Endothelial cell of umbilical vein (primary cell): ENCODE measurements around the gene SBDS. TPM values are rescaled to one million over a fixed set of nuclear protein-coding genes. Genes with fewer than 3 reads are reported as not detected.
"Not testable (repeated sequence)": the region's sequence is repeated elsewhere in the genome, so short reads cannot be mapped to it uniquely, and the experiment has no call there.

Source experiments
- Bru-seq: library from RNA; stranded (reverse); fragments of 400-500 nt; gene quantifications from one replicate; lab custom pipeline; 2021; lab: Mats Ljungman, UMichigan
- BruChase-seq, 2 experiments: library from RNA; stranded (reverse); fragments of 400-500 nt; gene quantifications; one replicate each; lab custom pipeline; 2021; lab: Mats Ljungman, UMichigan
- BruUV-seq: library from RNA; stranded (reverse); fragments of 400-500 nt; replicated peaks from 2 replicates; lab custom pipeline; 2021; lab: Mats Ljungman, UMichigan
- CTCF ChIA-PET: fragments of 300-600, 350-600 bp; sonication (Branson Sonifier 250); formaldehyde crosslinking; loops from one replicate; lab custom pipeline; 2021; ENCODE audit warnings: antibody characterized with exemption, inconsistent platforms; lab: Charles Lee
- POLR2A ChIA-PET: fragments of 300-600, 350-600 bp; sonication (Branson Sonifier 250); formaldehyde crosslinking; loops from one replicate; lab custom pipeline; 2021; ENCODE audit warnings: antibody characterized with exemption, inconsistent platforms; lab: Charles Lee
- DNase-seq: peaks from one replicate; pipeline ENCODE4 v3.0.0-alpha.2; 2011; ENCODE audit warnings: low read depth, low spot score
- FAIRE-seq: peaks from 2 replicates; lab custom pipeline; 2011; peaks lifted over from hg19 to GRCh38; lab: Jason Lieb, UNC
- H2AFZ ChIP-seq: 2 replicates; pipeline ENCODE4 v1.6.0; 2012; ENCODE audit warnings: low read depth, low read length, control low read depth, inconsistent platforms
- H3K27ac ChIP-seq: 2 replicates; pipeline ENCODE4 v1.5.1; 2011; ENCODE audit warnings: low read depth, mild to moderate bottlenecking, control low read depth, low read length, moderate library complexity; ENCODE audit not compliant: insufficient read depth
- H3K27me3 ChIP-seq, 2 experiments: 2 replicates each; pipeline versions ENCODE4 v1.6.0 to v1.6.1; 2011; ENCODE audit warnings: low read length in 2 of 2, mixed read lengths in 1 of 2; ENCODE audit not compliant: control insufficient read depth in 2 of 2, insufficient read depth in 2 of 2
- H3K36me3 ChIP-seq, 2 experiments: 2 replicates in 1 of 2; 3 replicates in 1 of 2; pipeline ENCODE4 v1.5.1; 2011; ENCODE audit warnings: low read length in 2 of 2, mild to moderate bottlenecking in 1 of 2, moderate library complexity in 1 of 2; ENCODE audit not compliant: control insufficient read depth in 2 of 2, insufficient read depth in 2 of 2; ENCODE audit errors: extremely low read depth in 1 of 2
- H3K4me1 ChIP-seq: 3 replicates; pipeline ENCODE4 v1.5.1; 2011; ENCODE audit warnings: mild to moderate bottlenecking, low read length; ENCODE audit not compliant: control insufficient read depth, insufficient read depth; ENCODE audit errors: extremely low read depth
- H3K4me2 ChIP-seq: 2 replicates; pipeline ENCODE4 v1.6.1; 2011; ENCODE audit warnings: low read length, control low read depth, mixed read lengths; ENCODE audit not compliant: insufficient read depth
- H3K4me3 ChIP-seq, 3 experiments: fragments of 200-600 bp in 1 of 3; sonication (generic), shearing (Covaris generic) in 1 of 3; replicated peaks in 1 of 3; 2 replicates each; pipeline ENCODE4 v1.5.1; 2011 to 2016; ENCODE audit warnings: control low read depth in 3 of 3, low read length in 3 of 3, mild to moderate bottlenecking in 2 of 3, inconsistent platforms in 1 of 3, low read depth in 1 of 3, moderate library complexity in 1 of 3; ENCODE audit not compliant: insufficient read depth in 1 of 3
- H3K79me2 ChIP-seq: 2 replicates; pipeline ENCODE4 v1.6.0; 2012; ENCODE audit warnings: low read length, inconsistent platforms; ENCODE audit not compliant: control insufficient read depth, insufficient read depth
- H3K9ac ChIP-seq: replicated peaks from 2 replicates; pipeline ENCODE3; 2011; ENCODE audit warnings: low read length, control low read depth; ENCODE audit not compliant: insufficient read depth; ENCODE audit errors: extremely low read depth
- H3K9me1 ChIP-seq: replicated peaks from 3 replicates; pipeline ENCODE4 v1.6.0; 2011; ENCODE audit warnings: mild to moderate bottlenecking, low read length; ENCODE audit not compliant: control insufficient read depth, insufficient read depth; ENCODE audit errors: extremely low read depth
- H3K9me3 ChIP-seq: replicated peaks from 2 replicates; pipeline ENCODE4 v1.5.1; 2012; ENCODE audit warnings: low read length, inconsistent platforms; ENCODE audit not compliant: control insufficient read depth, insufficient read depth
- H4K20me1 ChIP-seq: replicated peaks from 2 replicates; pipeline ENCODE3; 2011; ENCODE audit warnings: mild to moderate bottlenecking, low read length; ENCODE audit not compliant: control insufficient read depth, insufficient read depth; ENCODE audit errors: extremely low read depth
- POLR2A ChIP-seq: IDR thresholded peaks from 2 replicates; pipeline ENCODE4 v1.6.1; 2012; ENCODE audit warnings: low read depth, mild to moderate bottlenecking, control low read depth, low read length
- POLR2AphosphoS5 ChIP-seq: IDR thresholded peaks from 2 replicates; pipeline ENCODE4 v1.6.1; 2012; ENCODE audit warnings: low read depth, mild to moderate bottlenecking, control low read depth, low read length, moderate library complexity; ENCODE audit not compliant: insufficient read depth
- dilution Hi-C: fragments of 300-500 bp; cut with MboI; formaldehyde crosslinking; loops from one replicate; pipeline ENCODE4 v1.15.0; 2019; ENCODE audit warnings: low sequenced_read_pairs; ENCODE audit not compliant: extremely low pct_ligation_motif_present
- intact Hi-C: fragments of 100-400 bp; cut with micrococcal nuclease; formaldehyde crosslinking; loops from one replicate; pipeline ENCODE4 v1.10.0; 2022
- long read RNA-seq: library from polyadenylated mRNA; stranded (forward); transcript quantifications from one replicate; pipeline ENCODE4 v2.0.0, GENCODE V29; 2021
- polyA minus RNA-seq, 3 experiments: library from RNA; depleted of rRNA, polyadenylated mRNA; stranded (reverse); fragments of >200 nt; gene quantifications; 1 replicate in 1 of 3; 2 replicates in 2 of 3; pipeline ENCODE4 v1.2.3, GENCODE V29; 2011
- polyA plus RNA-seq, 4 experiments: library from polyadenylated mRNA; depleted of rRNA in 3 of 4; stranded (reverse) in 3 of 4; unstranded in 1 of 4; fragments of >200 nt; gene quantifications; 2 replicates each; pipeline versions ENCODE4 v1.2.1 to v1.2.3, GENCODE V29; 2011 to 2012; ENCODE audit warnings: missing spikeins in 1 of 4
- total RNA-seq: library from RNA; stranded (reverse); gene quantifications from 2 replicates; pipeline ENCODE4 v1.2.3, GENCODE V29; 2021

SBDS gene
- total RNA-seq = 86.5 and 86.6 TPM in 2 replicates
- 23.8 and 30.7 TPM in 2 replicates for polyA plus RNA-seq
- polyA plus RNA-seq (2011; cell fraction: cytosol; rRNA removed) = 51.8 and 53.9 TPM in 2 replicates
- 25.8 and 55.3 TPM in 2 replicates for polyA plus RNA-seq (2011; cell fraction: nucleus; rRNA removed)
- polyA plus RNA-seq (2012) = 72.9 and 93.3 TPM in 2 replicates
- 17.1 and 20.5 TPM in 2 replicates for polyA minus RNA-seq
- polyA minus RNA-seq (2011; cell fraction: cytosol; rRNA and poly(A)+ RNA removed) = 77.0 TPM
- polyA minus RNA-seq (2011; cell fraction: nucleus; rRNA and poly(A)+ RNA removed) = 9.1 and 13.3 TPM in 2 replicates
- Bru-seq, nascent RNA = percentile 86 among the genes with signal in this experiment
- percentile 97 among the genes with signal in this experiment for BruChase-seq, experiment 1, labeled RNA remaining after a 6-hour chase
- percentile 93 among the genes with signal in this experiment for BruChase-seq, experiment 2, labeled RNA remaining after a 2-hour chase
- long read RNA-seq, transcript SBDS-201 (5 exons, 1,631 nt) = major isoform, 300 of 327 reads
- long read RNA-seq, partial matches to known transcripts = 9 of 327 reads
- long read RNA-seq, other reads (novel, unspliced or antisense) = 18 of 327 reads

GRCh38 chr7:66995050-66995776, at the start of gene SBDS:
Gene SBDS (minus strand): TSS chr7:66995586. CDS start chr7:66995417, 169 bp downstream.
- Histone ChIP-seq H3K9ac (peak within 1 kb of the TSS; percentile 78), H2AFZ (peak within 1 kb of the TSS; percentile 75), H3K4me2 (peak within 1 kb of the TSS; percentile 83), H3K79me2 (peaks cover 15% of the 10 kb centered on the region), H3K27ac (peak within 1 kb of the TSS; percentile 84), H3K4me3 (peak within 1 kb of the TSS; percentile 67 to 90 (median 69))
- CTCF ChIA-PET = interaction anchor here (0.6 to 0.7 kb wide), 2 partner anchors 9 to 965 kb away, joined by 5 to 6 read pairs; no protein-coding TSS in a partner anchor
- H3K36me3 ChIP-seq, H4K20me1 ChIP-seq, H3K27me3 ChIP-seq, H3K9me1 ChIP-seq, H3K9me3 ChIP-seq, H3K4me1 ChIP-seq, dilution Hi-C loops: not testable (repeated sequence)
- TF ChIP-seq POLR2A (peak; percentile 87), POLR2AphosphoS5 (peak; percentile 66)
- peak; percentile 99 for DNase-seq
- intact Hi-C loops = loop anchor here (1.0 to 10.0 kb wide), 6 partner anchors 44 to 963 kb away; partner anchors contain the start of genes RABGEF1 and TMEM248
- POLR2A ChIA-PET = interaction anchor here (0.6 to 1.9 kb wide), 4 partner anchors 91 to 366 kb away, joined by 3 to 6 read pairs (median 4); partner anchors contain the start of gene KCTD7
- FAIRE-seq = peak; percentile 99
- BruUV-seq = TSS peak; percentile 44

DNA sequence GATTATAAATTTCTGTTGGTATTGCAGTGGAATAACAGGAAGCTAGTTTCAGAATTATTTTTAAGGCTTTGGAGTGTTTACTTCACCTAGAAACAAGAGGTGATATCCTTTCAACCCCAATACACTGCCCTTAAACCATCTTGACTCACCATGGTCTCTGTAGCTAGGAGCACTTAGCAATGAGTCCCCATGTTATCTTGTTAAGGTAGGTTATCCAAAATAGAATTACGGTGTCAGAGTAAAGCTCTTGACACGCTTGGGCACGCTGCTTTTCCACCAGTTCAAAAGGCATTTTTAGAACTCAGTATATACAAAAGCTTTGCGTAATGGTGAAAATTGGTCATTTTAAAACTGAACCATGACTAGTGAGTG, 48.2 kb upstream of the SBDS start:
- H3K4me2 ChIP-seq, H3K4me3 ChIP-seq, dilution Hi-C loops, H3K4me1 ChIP-seq, POLR2A ChIA-PET, FAIRE-seq, H3K9me1 ChIP-seq, H3K36me3 ChIP-seq, BruUV-seq, H3K79me2 ChIP-seq, H2AFZ ChIP-seq, H3K9ac ChIP-seq, H4K20me1 ChIP-seq, H3K9me3 ChIP-seq, CTCF ChIA-PET, H3K27me3 ChIP-seq: not testable (repeated sequence)
- H3K27ac ChIP-seq = peak overlapping the region; percentile 34
- intact Hi-C loops = loop anchor here (10.0 kb wide), 1 partner anchor 261 kb away; no protein-coding TSS in a partner anchor
- peak; percentile 18 for DNase-seq
